SU-DHL-6 (cell line): Measurements from ENCODE around the gene TMEM202.

ENCODE experiments used
- CTCF ChIP-seq: fragments of 200-600 bp; sonication (generic); IDR thresholded peaks from one replicate; pipeline ENCODE4 v1.5.1; 2017; ENCODE audit warnings: antibody characterized with exemption, mild to moderate bottlenecking, low read length, moderate library complexity; ENCODE audit not compliant: insufficient read depth, poor library complexity, severe bottlenecking
- EZH2phosphoT487 ChIP-seq: fragments of 200-600 bp; sonication (generic), shearing (Covaris generic); conservative IDR thresholded peaks from 2 replicates; pipeline ENCODE4 v1.6.1; 2018; ENCODE audit warnings: mild to moderate bottlenecking, antibody characterized with exemption, low read length, moderate library complexity, mixed read lengths

- no peak for TF ChIP-seq CTCF
- no peak for TF ChIP-seq EZH2phosphoT487
Measured at GRCh38 chr15:72382146-72382545, 16.0 kb upstream of the TMEM202 start.
